Measurements from ENCODE around the gene PLB1. TPM values are rescaled to one million over a fixed set of nuclear protein-coding genes. Genes with fewer than 3 reads are reported as not detected.

The PLB1 gene
- total RNA-seq, 2 experiments from 2014 or later: 0.25 to 0.50 TPM

DNA sequence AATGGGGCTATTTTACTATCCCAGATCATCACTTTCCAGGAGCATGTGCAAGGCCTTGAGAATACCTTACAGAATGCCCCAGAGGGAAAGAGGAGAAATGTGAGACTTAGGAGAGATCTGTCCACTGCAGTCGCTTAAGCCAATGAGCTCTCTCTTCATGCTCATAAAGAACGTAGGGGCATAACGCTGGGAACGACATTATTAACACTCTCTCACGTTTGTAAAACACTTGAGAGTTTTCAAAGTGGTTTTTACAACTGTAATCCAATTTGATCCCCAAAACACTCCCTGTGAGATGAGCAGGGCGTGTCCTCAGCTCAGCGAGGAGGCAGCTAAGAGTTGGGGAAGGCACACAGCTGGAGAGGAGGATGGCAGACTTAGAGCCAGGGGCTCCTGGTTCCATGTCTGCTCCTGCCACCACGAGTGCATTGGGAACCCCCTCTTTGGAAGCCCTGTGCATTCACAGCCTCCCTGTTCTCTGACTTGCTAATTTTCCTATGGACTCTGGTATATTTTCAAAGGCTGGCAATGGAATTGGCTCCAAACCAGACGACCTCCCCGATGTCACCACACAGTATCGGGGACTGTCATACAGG is 97.4 kb downstream of the PLB1 start:
- TF ChIP-seq, protein P1, sequence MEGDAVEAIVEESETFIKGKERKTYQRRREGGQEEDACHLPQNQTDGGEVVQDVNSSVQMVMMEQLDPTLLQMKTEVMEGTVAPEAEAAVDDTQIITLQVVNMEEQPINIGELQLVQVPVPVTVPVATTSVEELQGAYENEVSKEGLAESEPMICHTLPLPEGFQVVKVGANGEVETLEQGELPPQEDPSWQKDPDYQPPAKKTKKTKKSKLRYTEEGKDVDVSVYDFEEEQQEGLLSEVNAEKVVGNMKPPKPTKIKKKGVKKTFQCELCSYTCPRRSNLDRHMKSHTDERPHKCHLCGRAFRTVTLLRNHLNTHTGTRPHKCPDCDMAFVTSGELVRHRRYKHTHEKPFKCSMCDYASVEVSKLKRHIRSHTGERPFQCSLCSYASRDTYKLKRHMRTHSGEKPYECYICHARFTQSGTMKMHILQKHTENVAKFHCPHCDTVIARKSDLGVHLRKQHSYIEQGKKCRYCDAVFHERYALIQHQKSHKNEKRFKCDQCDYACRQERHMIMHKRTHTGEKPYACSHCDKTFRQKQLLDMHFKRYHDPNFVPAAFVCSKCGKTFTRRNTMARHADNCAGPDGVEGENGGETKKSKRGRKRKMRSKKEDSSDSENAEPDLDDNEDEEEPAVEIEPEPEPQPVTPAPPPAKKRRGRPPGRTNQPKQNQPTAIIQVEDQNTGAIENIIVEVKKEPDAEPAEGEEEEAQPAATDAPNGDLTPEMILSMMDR (IDR thresholded peaks at IDR 0.05): no peak
- ChIA-PET CTCF (interaction anchor here (0.6 to 7.4 kb wide), 33 partner anchors 8 to 257 kb away, joined by 3 to 156 read pairs (median 6); partner anchors contain the start of gene PPP1CB), POLR2A (interaction anchor here (1.1 to 1.6 kb wide), 3 partner anchors 9 to 168 kb away, joined by 3 to 8 read pairs (median 6); partner anchors contain the start of gene PPP1CB)
- Mint-ChIP-seq H3K4me3 (no peak overlapping the region), H3K36me3 (ENCODE audit: low read depth) (no peaks in the 10 kb centered on the region), H3K9me3 (no peaks in the 10 kb centered on the region), H3K4me1 (ENCODE audit: low read depth) (peaks cover 21% of the 10 kb centered on the region), H3K27ac (no peak overlapping the region), H3K27me3 (no peaks in the 10 kb centered on the region)
- intact Hi-C loops (cut with micrococcal nuclease): no loop called here
- DNase-seq: no peak
- ATAC-seq: no peak

GRCh38 chr2:28594000-28594331 is 98.1 kb downstream of the PLB1 start:
- H3K27me3 Mint-ChIP-seq: no peaks in the 10 kb centered on the region
- H3K4me1 Mint-ChIP-seq (ENCODE audit: low read depth): peaks cover 16% of the 10 kb centered on the region
- H3K4me3 Mint-ChIP-seq: peak overlapping the region; percentile 39
- no peaks in the 10 kb centered on the region for H3K9me3 Mint-ChIP-seq
- H3K27ac Mint-ChIP-seq: no peak overlapping the region
- DNase-seq (no peak), ATAC-seq (no peak)
- H3K36me3 Mint-ChIP-seq (ENCODE audit: low read depth): no peaks in the 10 kb centered on the region
- TF ChIP-seq, protein P1 (IDR thresholded peaks at IDR 0.05): no peak
- ChIA-PET CTCF (interaction anchor here (0.6 to 7.4 kb wide), 67 partner anchors 9 to 256 kb away, joined by 3 to 156 read pairs (median 5); partner anchors contain the start of genes PPP1CB and SPDYA), POLR2A (interaction anchor here (0.7 to 1.6 kb wide), 7 partner anchors 10 to 208 kb away, joined by 3 to 8 read pairs (median 5); partner anchors contain the start of gene PPP1CB)
- intact Hi-C loops (cut with micrococcal nuclease): loop anchor here (2.0 kb wide), 1 partner anchor 157 kb away; the partner anchor contains the start of gene PPP1CB

- Mint-ChIP-seq H3K27ac (peak overlapping the region; percentile 76), H3K9me3 (no peaks in the 10 kb centered on the region), H3K27me3 (no peaks in the 10 kb centered on the region), H3K36me3 (ENCODE audit: low read depth) (no peaks in the 10 kb centered on the region), H3K4me3 (peak overlapping the region; percentile 39), H3K4me1 (ENCODE audit: low read depth) (peaks cover 13% of the 10 kb centered on the region)
- DNase-seq: peak; percentile 93
- intact Hi-C loops (cut with micrococcal nuclease): loop anchor here (2.0 kb wide), 1 partner anchor 156 kb away; the partner anchor contains the start of gene PPP1CB
- TF ChIP-seq, protein P1 (IDR thresholded peaks at IDR 0.05): peak; percentile 90
- ChIA-PET POLR2A (interaction anchor here (0.7 to 1.7 kb wide), 9 partner anchors 10 to 207 kb away, joined by 3 to 9 read pairs (median 5); partner anchors contain the start of gene PPP1CB), CTCF (interaction anchor here (0.6 to 7.4 kb wide), 73 partner anchors 10 to 256 kb away, joined by 3 to 156 read pairs (median 5); partner anchors contain the start of genes PPP1CB and SPDYA)
- ATAC-seq: peak; percentile 88
These were observed 98.7 kb downstream of the PLB1 start for GRCh38 chr2:28594332-28595108.

- Mint-ChIP-seq H3K27me3 (no peaks in the 10 kb centered on the region), H3K36me3 (ENCODE audit: low read depth) (no peaks in the 10 kb centered on the region), H3K4me3 (no peak overlapping the region), H3K4me1 (ENCODE audit: low read depth) (peaks cover 13% of the 10 kb centered on the region), H3K27ac (no peak overlapping the region), H3K9me3 (no peaks in the 10 kb centered on the region)
- TF ChIP-seq, protein P1 (IDR thresholded peaks at IDR 0.05): no peak
- ChIA-PET CTCF (interaction anchor here (0.7 to 7.4 kb wide), 34 partner anchors 10 to 225 kb away, joined by 3 to 156 read pairs (median 8); partner anchors contain the start of genes PPP1CB and SPDYA), POLR2A (interaction anchor here (1.0 to 1.7 kb wide), 3 partner anchors 11 to 155 kb away, joined by 3 to 9 read pairs (median 3); no protein-coding TSS in a partner anchor)
- no peak for ATAC-seq
- DNase-seq: no peak
- intact Hi-C loops (cut with micrococcal nuclease): loop anchor here (2.0 kb wide), 1 partner anchor 155 kb away; the partner anchor contains the start of gene PPP1CB
These were observed 99.5 kb downstream of the PLB1 start for GRCh38 chr2:28595323-28595722.
